GM12864 (cell line): ENCODE results near the gene LIPT1.
"Not testable (repeated sequence)": the region's sequence is repeated elsewhere in the genome, so short reads cannot be mapped to it uniquely, and the experiment has no call there.

ENCODE experiments used
- DNase-seq: peaks from one replicate; pipeline ENCODE4 v3.0.0-alpha.2; 2011; ENCODE audit warnings: low read depth
- H3K4me3 ChIP-seq: 2 replicates; pipeline ENCODE4 v1.5.1; 2011; ENCODE audit warnings: mild to moderate bottlenecking, low read depth, low read length, control low read depth
- CTCF ChIP-seq: IDR thresholded peaks from 2 replicates; pipeline ENCODE4 v1.5.1; 2011; ENCODE audit warnings: low read depth, mild to moderate bottlenecking, moderate library complexity, low read length, control low read depth, inconsistent platforms; ENCODE audit errors: missing control alignments

LIPT1 gene

DNA sequence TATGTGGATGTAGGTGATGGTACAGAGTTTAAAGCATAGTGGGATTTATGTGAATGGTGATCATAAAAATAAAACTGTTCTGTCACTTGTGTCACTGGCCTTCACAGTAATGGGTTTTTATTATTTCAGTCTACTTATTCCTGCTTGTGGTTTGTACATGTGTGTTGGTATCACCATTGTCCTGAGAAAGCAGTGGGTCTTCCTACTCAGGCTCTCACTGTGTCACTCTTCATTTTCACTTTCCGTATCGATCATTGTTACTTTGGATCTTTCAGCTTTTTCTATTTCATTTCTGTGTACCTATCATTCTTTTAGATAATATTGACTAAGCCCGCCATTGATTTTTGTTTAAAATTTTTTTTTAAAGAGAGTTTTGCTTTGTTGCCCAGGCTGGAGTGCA, 33.6 kb downstream of the LIPT1 start:
- no peak overlapping the region for H3K4me3 ChIP-seq
- TF ChIP-seq CTCF = no peak
- no peak for DNase-seq

DNA sequence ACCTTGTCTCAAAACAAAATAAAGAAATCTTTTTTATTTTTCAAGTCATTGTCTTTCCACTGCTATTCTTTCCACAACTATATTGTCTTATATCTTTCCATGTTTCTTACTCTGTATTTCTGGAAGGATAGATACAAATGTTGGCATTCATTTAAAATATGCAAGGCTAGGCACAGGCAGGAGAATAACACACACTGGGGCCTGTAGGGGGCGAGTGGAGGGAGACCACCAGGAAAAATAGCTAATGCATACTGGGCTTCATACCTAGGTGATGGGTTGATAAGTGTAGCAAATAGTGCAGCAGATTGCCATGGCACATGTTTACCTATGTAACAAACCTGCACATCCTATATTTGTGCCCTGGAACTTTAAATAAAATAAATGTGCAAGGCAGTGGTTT, 35.8 kb downstream of the LIPT1 start:
- no peak overlapping the region for H3K4me3 ChIP-seq
- TF ChIP-seq CTCF = no peak
- DNase-seq = no peak

DNA sequence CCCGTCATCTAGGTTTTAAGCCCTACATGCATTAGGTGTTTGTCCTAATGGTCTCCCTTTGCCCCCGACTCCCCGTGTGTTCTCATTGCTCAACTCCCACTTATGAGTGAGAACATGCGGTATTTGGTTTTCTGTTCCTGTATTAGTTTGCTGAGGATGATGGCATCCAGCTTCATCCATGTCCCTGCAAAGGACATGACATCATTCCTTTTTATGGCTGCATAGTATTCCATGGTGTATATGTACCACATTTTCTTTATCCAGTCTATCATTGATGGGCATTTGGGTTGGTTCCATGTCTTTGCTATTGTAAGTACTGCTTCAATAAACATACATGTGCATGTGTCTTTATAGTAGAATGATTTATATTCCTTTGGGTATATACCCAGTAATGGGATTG, 37.6 kb downstream of the LIPT1 start:
- not testable (repeated sequence) for H3K4me3 ChIP-seq, DNase-seq

GRCh38 chr2:99198103-99198841, 43.5 kb downstream of the LIPT1 start:
- TF ChIP-seq CTCF = no peak
- no peak overlapping the region for H3K4me3 ChIP-seq

DNA sequence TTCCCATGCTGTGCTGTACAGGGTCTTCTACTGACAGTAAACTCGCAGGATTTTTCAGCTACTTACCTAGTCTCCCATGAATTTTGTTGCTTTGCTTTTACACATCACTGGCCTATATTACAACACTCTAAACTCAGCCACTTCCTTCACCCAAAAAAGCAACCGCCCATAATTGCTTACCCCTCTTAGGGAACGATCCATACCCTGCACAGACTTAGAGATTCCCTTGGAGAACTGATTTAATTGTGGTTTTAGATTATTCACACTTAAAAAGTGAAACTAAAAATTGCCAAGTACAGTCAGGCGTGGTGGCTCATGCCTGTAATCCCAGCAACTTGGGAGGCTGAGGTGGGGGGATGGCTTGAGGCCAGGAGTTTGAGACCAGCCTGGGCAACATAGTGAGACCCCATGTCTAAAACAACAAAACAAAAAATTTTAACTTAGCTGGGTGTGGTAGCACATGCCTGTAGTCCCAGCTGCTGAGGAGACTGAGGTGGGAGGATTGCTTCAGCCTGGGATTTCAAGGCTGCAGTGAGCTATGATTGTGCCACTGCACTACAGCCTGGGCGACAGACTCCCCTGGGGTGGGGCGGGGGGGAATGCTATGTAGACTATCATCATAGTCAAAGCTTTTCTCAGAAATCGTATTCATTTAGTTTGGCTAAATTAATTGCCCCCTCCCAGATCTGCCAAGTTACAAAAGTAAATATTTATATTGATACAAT, 45.5 kb downstream of the LIPT1 start:
- DNase-seq = no peak
- TF ChIP-seq CTCF = no peak
- H3K4me3 ChIP-seq = no peak overlapping the region

More at GRCh38 chr2:99198103-99198841, 43.5 kb downstream of the LIPT1 start:
- no peak for DNase-seq

GRCh38 chr2:99201959-99202678, 47.4 kb downstream of the LIPT1 start:
- DNase-seq = no peak
- no peak overlapping the region for H3K4me3 ChIP-seq
- no peak for TF ChIP-seq CTCF

- TF ChIP-seq CTCF = no peak
- no peak overlapping the region for H3K4me3 ChIP-seq
- DNase-seq = no peak
Measured at GRCh38 chr2:99205491-99205890, 50.7 kb downstream of the LIPT1 start.
